GM18868 (cell line): Measurements from ENCODE around the gene ARHGEF37.
A peak's percentile ranks its signal among the peaks of the same experiment; 100 is the strongest.
"Not testable (repeated sequence)": the region's sequence is repeated elsewhere in the genome, so short reads cannot be mapped to it uniquely, and the experiment has no call there.

Source experiments
- ATAC-seq: cut with Tn5 transposase; IDR thresholded peaks from one replicate; pipeline ENCODE4 v1.9.1; 2021; ENCODE audit warnings: mild to moderate bottlenecking, moderate library complexity; ENCODE audit not compliant: unreplicated experiment

Gene ARHGEF37

DNA sequence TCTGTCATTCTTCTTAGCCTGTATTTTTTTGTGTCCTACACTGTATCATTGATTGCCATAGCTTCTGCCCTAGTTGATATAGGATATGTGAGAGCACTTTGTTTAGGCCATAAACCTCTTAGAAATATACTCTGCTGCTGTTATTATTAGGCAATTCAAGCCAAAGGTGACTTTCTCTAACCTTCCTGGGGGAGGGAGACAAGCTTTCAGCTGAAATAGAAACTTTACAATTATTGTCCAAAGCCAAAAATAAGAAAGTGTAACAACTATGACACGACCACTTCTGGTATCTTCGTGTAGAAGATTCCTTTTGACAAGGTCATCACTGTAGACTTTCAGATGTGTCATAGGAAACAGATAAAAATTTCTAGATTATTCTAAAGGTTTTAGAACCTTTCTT is 17.8 kb upstream of the ARHGEF37 start:
- no peak for ATAC-seq

DNA sequence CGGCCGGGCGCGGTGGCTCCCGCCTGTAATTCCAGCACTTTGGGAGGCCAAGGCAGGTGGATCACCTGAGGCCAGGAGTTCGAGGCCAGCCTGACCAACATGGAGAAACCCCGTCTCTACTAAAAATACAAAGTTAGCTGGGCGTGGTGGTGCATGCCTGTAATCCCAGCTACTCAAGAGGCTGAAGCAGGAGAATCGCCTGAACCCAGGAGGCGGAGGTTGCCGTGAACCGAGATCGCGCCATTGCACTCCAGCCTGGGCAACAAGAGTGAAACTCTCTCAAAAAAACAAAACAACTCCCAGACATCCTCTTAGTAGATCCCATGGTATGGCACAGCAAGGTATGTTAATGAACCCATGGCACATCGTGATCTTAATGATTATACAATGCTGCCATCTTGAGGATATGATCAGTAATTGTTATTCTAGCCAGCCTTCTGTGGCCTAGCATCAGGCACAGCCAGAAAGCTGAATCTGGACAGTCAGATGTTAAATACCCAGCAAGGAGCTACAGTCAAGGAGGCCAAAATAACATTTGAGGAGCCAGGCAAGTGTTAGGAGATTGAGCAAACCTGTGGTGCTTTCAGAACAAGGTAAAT is 16.7 kb upstream of the ARHGEF37 start:
- peak; percentile 90 for ATAC-seq

DNA sequence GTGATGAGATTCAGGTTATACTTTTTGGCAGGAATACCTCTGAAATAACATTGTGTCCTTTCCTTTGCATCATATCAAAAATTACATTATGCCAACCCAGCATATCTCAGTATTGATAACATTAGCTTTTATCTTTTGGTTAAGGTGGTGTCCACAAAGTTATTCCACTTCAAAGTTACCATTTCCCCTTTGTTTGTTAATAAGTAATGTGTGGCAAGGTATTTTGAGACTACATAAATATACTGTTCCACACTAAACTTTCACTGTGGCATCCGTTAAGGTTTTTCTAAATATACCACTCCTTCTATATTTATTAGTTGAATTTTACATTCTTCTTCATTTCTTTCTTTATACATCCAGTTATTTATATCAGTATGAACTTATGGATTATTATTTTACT is 14.1 kb upstream of the ARHGEF37 start:
- ATAC-seq = no peak

DNA sequence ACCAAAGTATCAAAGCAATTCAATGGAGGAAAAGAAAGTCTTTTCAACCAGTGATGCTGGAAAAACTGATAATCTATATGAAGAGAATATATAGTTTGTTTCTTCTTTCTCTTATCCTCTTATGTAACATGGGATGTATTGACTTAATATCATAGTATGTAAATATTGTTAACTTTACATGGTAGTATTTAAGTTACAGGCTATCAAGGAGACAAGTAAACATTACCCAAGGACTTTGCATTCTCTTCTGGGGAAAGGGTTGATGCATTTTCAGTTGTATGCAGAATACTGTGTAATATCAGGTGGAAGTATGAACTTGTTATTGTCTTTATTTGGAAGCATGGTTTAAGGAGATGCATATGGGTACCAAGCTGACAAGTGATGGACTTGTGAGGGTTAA is 9.1 kb upstream of the ARHGEF37 start:
- ATAC-seq = no peak

DNA sequence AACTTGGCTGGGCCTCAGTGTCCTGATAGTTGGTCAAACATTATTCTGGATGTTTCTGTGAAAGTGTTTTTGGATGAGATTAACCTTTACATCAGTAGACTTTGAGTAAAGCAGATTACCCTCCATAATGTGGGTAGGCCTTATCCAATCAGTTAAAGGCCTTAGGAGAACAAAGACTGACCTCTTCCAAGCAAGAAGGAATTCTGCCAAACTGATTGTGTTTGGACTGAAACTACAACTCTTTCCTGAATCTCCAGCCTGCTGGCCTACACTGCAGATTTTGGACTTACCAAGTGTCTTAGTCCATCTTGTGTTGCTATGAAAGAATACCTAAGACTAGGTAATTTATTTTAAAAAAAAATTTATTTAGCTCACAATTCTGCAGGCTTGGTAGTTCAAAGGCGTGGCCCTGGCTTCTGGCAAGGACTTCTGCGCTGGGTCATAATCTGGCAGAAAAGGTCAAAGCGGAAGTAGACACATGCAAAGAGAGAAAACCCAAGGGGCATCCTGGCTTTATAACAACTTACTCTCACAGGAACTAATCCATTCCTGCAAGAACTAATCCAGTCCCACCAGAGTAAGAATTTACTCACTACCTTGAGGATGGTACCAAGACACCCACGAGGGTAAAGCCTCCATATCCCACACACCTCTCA is 8.6 kb upstream of the ARHGEF37 start:
- ATAC-seq = no peak

DNA sequence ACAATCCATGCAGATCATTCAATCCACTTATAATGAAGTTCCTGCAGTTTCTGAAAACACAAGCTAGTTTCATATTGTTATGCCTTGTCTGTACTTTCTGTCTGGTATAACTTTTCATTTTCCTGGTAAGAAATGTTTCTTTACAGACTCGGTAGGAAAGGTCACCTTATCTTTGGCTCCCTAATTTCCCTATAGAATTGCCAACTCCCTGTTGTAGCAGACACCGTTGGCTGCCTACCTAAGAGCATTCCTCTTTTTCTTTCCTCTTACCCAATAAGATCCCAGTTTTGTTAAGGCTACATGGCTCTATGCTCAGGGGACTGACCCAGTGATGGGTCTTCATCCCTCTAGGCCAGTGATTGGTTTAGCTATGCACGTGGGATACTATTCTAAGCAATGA is 6.2 kb upstream of the ARHGEF37 start:
- ATAC-seq = no peak

DNA sequence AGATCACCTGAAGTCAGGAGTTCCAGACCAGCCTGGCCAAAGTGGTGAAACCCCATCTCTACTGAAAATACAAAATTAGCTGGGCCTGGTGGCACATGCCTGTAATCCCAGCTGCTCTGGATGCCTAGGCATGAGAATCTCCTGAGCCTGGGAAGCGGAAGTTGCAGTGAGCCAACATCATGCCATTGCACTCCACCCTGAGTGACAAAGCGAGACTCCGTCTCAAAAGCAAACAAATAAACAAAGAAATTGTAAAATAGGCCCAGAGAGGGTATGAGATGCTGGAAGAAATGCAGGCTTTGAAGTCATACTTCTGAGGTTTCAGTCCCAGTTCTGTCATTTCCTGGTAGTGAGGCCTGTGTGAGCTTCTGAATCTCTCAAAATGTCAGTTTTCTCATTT is 5.3 kb upstream of the ARHGEF37 start:
- no peak for ATAC-seq

DNA sequence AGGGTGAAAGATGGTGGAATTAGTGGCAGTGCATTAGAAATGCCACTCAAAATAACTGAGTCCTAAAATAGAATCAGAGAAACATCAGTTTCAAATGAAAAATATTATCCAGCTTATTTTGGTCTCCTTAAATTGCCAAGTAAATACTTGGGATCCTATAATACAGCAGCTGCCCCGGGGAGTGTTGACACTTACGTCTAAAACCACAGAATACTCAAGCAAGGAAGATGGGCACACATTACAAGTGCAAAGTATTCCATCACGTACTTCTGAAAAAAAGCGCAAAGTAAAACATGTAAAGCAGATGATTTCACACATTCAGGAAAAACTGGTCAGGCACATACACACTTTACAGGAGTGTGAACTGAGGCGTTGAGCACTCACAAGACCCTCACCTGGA is 2.4 kb upstream of the ARHGEF37 start:
- no peak for ATAC-seq

DNA sequence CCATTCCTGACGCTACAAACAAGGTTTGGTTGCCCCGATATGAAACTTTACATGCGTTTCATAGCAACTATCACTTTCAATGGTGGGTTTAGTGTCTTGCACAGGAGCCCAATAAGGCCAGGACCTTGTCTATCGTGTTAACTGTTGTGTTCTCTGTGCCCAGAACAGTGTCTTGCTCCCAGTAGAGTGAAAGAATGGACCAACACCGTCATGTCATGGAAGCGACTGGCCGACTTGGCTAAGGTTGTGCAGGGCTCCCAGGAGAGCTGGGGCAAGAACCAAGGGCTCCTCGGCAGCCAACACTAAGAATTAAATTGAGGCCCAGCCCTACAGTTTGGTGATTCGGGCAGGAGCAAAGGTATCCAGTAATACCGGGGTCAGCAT is 498 bp upstream of the ARHGEF37 start:
- ATAC-seq = peak; percentile 14

DNA sequence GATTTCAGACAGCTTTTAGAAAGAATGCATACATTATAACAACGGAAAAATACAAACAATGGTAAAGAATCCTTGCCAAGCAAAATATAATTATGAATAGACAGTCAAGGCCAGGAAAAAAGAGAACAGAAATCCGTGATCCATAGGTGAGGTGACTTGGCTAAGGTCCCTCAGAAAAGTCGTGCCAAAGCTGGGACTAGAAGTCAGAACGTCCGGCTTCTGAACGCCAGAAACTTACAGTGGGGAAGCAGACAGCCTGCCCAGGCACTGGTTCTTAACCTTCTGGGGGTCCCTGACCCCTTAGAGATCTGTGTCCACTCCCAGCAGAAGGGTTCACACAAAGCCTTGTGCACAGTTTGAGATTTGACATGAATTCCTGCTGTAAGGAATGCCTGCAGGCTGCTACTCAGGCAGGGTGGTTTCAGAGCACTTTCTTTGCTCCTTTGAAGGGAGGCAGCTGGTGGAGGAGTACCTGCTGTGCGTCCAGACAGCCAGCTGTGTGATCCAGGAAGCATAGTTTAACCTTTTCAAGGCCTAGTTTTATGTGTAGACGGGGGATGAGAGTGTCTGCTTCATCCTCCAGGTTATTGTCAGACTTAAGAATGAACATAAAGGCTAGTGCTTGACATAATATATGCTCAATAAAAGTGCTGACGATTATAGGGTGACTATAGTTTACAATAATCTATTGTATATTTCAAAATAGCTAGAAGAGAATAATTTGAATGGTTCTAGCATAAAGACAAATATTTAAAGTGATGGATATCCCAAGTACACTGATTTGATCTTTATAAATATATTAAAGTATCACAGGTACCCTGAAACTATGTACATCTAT is 852 bp downstream of the ARHGEF37 start:
- ATAC-seq = no peak

DNA sequence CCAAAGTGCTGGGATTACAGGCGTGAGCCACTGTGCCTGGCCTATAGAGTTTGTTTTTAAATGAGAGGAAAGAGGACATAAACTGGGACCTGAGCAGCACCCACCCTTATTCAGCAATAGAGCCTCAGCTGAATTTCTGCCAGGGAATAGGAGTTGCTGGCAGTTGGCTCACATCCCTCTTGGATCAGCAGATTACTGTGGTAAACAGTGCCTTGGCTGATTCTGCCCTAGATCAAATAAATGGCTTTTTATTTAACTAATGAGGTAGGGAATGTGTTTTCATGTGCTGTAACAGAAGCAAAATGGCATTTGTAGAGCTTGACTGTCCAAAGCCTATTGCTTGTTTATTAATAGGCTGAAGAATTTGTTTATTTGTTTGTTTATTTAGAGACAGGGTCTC is 2.1 kb downstream of the ARHGEF37 start:
- no peak for ATAC-seq

DNA sequence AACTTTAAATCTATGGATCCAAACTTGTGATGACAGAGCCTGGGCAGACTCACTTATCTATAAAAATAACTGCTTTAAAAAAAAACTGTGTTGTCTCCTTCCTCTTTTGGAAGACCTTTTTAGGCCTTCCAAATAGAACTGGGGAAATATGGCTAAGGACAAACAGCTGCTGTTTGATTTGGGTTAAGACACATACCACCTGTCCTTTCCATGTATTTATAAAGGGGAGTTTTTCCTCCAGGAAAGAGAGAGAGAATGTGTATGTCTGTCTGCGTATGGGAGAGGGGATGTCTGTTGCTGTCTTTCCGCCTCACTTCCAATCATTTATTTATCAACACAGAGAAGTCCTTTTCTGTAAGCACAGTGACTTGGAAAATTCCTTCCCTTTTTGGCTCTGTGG is 2.8 kb downstream of the ARHGEF37 start:
- no peak for ATAC-seq

DNA sequence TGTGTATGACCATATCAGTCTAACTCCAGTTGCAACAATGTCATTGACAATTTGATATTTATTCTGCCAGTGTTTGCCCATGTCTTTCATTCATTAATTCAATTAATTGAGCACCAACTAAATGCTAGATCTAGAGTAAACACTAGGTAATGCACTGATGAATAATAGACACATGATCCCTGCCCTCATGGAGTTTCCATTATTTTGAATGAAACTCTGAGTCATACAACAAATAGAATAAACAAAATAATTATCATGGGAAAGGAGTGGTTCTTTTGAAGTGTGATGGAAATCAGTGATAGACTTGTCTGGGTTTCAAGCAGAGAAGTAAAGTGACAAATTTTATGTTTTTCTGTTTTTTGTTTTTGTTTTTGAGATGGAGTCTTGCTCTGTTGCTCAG is 4.6 kb downstream of the ARHGEF37 start:
- ATAC-seq = no peak

DNA sequence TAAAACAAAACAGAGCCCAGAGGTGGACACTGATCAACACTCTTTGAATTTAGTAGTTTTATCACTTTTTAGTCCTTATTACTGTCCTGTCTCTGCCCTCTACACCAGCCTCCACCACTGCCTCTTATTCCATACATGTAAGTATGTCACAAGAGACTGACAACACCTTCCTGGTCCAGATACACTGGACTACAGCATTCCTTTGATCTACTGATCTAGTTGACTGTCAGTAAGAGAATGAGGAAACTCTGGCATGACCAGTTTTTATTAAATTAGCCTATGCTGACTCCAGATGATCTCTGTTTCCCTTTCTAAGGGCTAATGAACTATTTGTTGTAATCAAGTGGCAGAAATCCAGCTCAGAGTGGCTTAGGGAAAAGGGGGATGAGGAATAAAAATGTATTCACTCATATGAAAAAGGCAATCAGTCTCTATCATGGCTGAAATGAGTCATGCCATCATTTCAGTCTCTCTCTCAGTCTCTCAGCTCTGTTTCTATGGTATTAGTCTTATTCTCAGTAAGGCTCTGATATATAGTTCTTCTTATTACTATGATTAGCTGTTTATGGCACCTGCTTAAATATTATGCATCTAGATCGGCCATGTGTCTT is 5.5 kb downstream of the ARHGEF37 start:
- peak; percentile 47 for ATAC-seq

DNA sequence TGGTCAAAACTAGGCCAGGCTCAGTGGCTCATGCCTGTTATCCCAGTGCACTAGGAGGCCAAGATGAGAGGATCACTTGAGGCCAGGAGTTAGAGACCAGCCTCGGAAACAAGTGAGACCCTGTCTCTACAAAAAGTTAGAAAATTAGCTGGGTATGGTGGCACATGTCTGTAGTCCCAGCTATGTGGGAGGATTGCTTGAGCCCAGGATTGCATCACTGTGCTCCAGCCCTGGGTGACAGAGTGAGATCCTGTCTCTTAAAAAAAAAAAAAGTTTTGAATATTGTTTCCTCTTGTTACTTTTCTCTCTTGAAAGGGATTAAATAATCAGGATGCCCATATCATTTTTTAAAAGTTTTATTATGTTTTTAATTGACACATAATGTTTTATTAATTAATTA is 7.6 kb downstream of the ARHGEF37 start:
- ATAC-seq = no peak

DNA sequence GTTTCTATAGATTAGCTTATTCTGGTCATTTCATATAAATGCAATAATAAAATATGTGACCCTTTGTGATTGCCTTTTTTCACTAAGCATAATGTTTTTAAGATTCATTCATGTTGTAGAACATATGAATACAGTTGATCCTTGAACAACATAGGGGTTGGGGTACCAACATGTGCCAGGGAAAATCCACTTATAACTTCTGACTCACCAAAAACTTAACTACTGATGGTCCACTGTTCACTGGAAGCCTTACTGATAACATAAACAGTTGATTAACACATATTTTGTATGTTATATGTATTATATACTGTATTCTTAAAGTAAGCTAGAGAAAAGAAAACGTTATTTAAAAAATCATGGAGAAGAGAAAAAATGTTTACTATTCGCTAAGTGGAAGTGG is 12.1 kb downstream of the ARHGEF37 start:
- no peak for ATAC-seq

DNA sequence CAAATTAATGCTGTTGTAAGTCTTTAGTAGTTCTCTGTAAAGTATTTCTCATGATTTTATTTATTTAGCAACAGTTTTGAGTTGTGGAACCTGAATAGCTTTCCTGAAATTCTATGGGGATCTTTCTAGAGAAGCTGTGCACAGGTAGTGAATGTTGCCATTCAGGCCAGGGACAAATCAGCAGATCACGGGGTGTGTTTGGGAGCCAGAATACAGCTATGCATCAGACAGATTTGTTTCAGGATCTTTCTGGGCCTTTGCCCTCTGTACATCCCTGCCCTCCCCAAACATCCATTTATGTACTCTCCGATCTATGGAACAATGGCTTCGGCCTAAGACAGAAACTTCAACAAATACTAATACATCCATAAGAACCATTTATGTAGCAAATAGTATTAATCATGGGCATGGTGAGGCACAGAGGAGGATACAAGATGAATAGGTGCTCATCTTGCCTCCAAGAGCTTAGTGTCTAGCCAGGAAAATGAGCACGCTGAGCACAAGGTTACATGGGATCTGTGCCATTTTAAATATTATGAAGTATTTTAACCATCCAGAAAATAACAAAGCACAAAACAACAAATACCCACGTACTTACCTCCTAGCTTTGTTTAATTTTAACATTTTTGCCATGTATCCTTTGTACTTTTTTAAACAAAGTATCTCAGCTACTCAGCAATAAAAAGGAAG is 13.1 kb downstream of the ARHGEF37 start:
- no peak for ATAC-seq

DNA sequence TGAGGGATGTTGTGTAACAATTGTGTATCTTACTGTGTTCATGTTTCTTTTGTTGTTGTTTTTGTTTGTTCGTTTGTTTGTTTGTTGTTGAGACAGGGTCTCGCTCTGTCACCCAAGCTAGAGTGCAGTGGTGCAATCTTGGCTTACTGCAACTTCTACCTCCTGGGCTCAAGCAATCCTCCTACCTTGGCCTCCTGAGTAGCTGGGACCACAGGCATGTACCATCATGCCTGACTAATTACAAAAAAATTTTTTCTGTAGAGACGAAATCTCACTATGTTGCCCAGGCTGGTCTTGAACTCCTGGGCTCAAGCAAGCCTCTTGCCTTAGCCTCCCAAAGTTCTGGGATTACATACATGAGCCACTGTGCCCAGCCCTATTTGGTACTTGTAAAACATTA is 13.8 kb downstream of the ARHGEF37 start:
- ATAC-seq = not testable (repeated sequence)

DNA sequence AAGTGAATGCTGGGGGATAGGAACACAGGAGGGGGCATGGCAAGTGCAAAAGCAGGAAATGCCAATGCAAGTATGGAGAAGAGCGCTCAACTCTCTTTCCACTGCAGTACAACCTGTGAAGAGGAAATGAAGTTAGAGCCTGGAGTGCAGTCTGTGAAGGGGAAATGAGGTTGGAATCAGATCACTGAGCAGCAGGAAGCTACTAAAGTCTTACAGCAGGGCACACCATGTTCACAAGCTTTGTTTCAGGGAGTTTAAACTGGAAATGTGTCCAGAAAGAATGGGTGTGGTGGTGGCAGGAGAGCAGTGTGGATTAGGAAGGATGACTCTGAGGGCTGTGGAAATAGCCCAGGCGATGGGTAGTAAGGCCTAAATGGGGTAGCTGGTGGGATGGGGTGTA is 15.4 kb downstream of the ARHGEF37 start:
- ATAC-seq = no peak

DNA sequence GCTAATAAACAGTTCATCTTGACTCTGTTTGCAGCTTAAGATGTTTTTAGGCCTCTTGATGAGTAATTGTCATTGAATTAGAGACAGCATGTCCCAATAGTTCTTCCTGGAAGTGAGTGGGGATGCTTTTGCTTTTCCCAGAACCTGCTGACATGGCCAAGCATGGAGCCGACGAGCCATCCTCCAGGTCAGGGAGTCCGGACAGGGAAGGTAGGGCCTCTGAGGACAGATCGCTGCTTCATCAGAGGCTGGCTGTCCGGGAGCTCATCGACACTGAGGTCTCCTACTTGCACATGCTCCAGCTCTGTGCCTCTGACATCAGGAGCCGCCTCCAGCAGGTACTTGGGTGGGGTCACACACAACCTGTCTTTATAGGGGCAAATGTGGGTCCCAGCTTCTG is 16.3 kb downstream of the ARHGEF37 start:
- no peak for ATAC-seq

DNA sequence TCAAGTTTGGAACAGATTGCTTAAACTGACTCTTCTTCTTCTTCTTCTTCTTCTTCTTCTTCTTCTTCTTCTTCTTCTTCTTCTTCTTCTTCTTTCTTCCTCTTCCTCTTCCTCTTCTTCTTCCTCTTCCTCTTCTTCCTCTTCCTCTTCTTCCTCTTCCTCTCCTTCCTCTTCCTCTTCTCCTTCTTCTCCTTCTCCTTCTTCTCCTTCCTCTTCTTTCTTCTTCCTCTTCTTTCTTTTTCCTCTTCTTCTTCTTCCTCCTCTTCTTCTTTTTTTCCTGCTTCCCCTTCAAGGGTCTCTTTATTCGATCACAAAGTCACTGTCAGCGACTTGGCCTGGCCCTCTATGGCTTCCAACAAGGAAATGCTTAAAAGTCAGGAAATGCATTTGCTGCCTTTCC is 16.9 kb downstream of the ARHGEF37 start:
- not testable (repeated sequence) for ATAC-seq
